Breast epithelium (tissue), 4 donors: ENCODE data around the gene POLR2L. TPM values are rescaled to one million over a fixed set of nuclear protein-coding genes. Genes with fewer than 3 reads are reported as not detected.
A peak's percentile ranks its signal among the peaks of the same experiment; 100 is the strongest.

ENCODE experiments used
- DNase-seq, 2 donors: peaks; one replicate each; pipeline ENCODE4 v3.0.0-alpha.2; 2019; ENCODE audit warnings: low spot score in 2 of 2
- H3K27ac ChIP-seq, 2 donors: fragments of 200-600 bp; sonication (generic) in 1 of 2; one replicate each; pipeline ENCODE4 v1.5.1; 2016 to 2019; ENCODE audit warnings: mild to moderate bottlenecking in 1 of 2
- H3K27me3 ChIP-seq, 2 donors: fragments of 200-600 bp; sonication (generic) in 1 of 2; one replicate each; pipeline versions ENCODE4 v1.5.1 to v1.6.0; 2017 to 2019; ENCODE audit warnings: control low read depth in 1 of 2, mild to moderate bottlenecking in 1 of 2
- H3K36me3 ChIP-seq: fragments of 200-600 bp; one replicate; pipeline ENCODE4 v1.5.1; 2019
- H3K4me1 ChIP-seq, 2 donors: fragments of 200-600 bp; sonication (generic); one replicate each; pipeline ENCODE4 v1.5.1; 2016 to 2019; ENCODE audit warnings: control low read depth in 1 of 2
- H3K4me3 ChIP-seq, 3 donors: fragments of 200-600 bp; sonication (generic); 1 replicate in 2 of 3; 2 replicates in 1 of 3; pipeline ENCODE4 v1.5.1; 2016 to 2019; ENCODE audit warnings: mild to moderate bottlenecking in 3 of 3, moderate library complexity in 2 of 3
- H3K9me3 ChIP-seq, 2 donors: fragments of 200-600 bp; sonication (generic) in 1 of 2; one replicate each; pipeline ENCODE4 v1.5.1; 2016 to 2019; ENCODE audit warnings: control low read depth in 1 of 2
- CTCF ChIP-seq, 3 donors: fragments of 450-650 bp; IDR thresholded peaks; one replicate each; pipeline ENCODE4 v1.5.1; 2016 to 2017; ENCODE audit warnings: antibody characterized with exemption in 3 of 3, mild to moderate bottlenecking in 3 of 3, moderate library complexity in 3 of 3
- POLR2A ChIP-seq: fragments of 450-650 bp; IDR thresholded peaks from one replicate; pipeline ENCODE4 v1.6.1; 2016; ENCODE audit warnings: antibody characterized with exemption, mild to moderate bottlenecking, moderate library complexity
- POLR2AphosphoS5 ChIP-seq, 3 donors: sonication (generic); formaldehyde crosslinking; IDR thresholded peaks; one replicate each; pipeline ENCODE4 v1.6.1; 2017; ENCODE audit warnings: antibody characterized with exemption in 3 of 3
- intact Hi-C: fragments of 100-400 bp; cut with DNase I; formaldehyde crosslinking; loops from one replicate; pipeline ENCODE4 v1.15.1; 2023; ENCODE audit warnings: low total_unique reads
- total RNA-seq, 3 donors: library from RNA; depleted of rRNA; stranded (reverse); fragments of >200 nt; gene quantifications; one replicate each; pipeline ENCODE4 v1.1.0, GENCODE V29; 2016

The POLR2L gene
- total RNA-seq, 3 donors from 2014 or later = 51.8 to 126 (median 96.7) TPM

- Histone ChIP-seq H3K4me1 (peaks cover 0 to 4% of the 10 kb centered on the region in 2 donors), H3K27ac (no peak overlapping the region), H3K9me3 (no peaks in the 10 kb centered on the region), H3K36me3 (no peaks in the 10 kb centered on the region), H3K27me3 (no peaks in the 10 kb centered on the region), H3K4me3 (no peak overlapping the region)
- TF ChIP-seq POLR2AphosphoS5 (IDR thresholded peaks at IDR 0.05) (no peak), POLR2A (no peak), CTCF (IDR thresholded peaks at IDR 0.05) (no peak)
- intact Hi-C loops = loop anchor here (10.0 kb wide), 1 partner anchor 122 kb away; no protein-coding TSS in a partner anchor
- DNase-seq = no peak
These were observed 20.9 kb upstream of the POLR2L start for GRCh38 chr11:863023-863909.

- no peak overlapping the region for H3K27ac ChIP-seq
These were observed 20.3 kb upstream of the POLR2L start for GRCh38 chr11:862696-863022.

DNA sequence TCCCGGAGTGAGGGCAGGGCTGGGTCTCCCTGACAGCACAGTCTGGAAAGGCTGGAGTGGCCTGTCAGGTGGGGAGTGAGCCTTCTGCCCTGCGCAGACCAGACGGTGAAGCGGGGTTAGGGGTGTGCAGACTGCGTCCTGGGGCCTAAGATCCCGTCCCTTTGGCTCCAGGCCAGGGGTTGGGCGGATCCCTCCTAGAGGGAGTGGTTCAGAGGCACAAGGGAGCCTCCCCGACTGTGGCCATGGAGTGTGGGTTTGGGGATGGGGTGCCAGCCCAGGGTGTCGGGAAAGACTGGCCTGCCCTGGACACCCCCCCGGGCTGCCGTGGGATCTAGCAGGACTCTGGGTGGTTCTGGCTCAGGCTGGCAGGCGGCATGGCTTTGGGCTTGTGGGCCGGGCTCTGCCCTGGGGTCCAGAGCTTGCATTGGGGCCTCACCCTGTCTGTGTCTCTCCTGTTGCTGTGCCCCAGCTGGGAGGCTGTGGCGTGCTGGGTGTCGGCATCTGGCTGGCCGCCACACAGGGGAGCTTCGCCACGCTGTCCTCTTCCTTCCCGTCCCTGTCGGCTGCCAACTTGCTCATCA, 19.8 kb upstream of the POLR2L start:
- intact Hi-C loops = loop anchor here (10.0 kb wide), 1 partner anchor 123 kb away; no protein-coding TSS in a partner anchor
- no peak overlapping the region for H3K27ac ChIP-seq
- no peaks in the 10 kb centered on the region for H3K27me3 ChIP-seq
- H3K9me3 ChIP-seq = no peaks in the 10 kb centered on the region
- no peak for DNase-seq
- H3K36me3 ChIP-seq = no peaks in the 10 kb centered on the region
- peaks cover 0 to 4% of the 10 kb centered on the region in 2 donors for H3K4me1 ChIP-seq
- H3K4me3 ChIP-seq = no peak overlapping the region
- no peak for TF ChIP-seq POLR2AphosphoS5 (IDR thresholded peaks at IDR 0.05)
- no peak for TF ChIP-seq POLR2A
- no peak for TF ChIP-seq CTCF (IDR thresholded peaks at IDR 0.05)

More at GRCh38 chr11:862696-863022, 20.3 kb upstream of the POLR2L start:
- no peak for TF ChIP-seq POLR2A
- no peak for TF ChIP-seq POLR2AphosphoS5 (IDR thresholded peaks at IDR 0.05)
- TF ChIP-seq CTCF (IDR thresholded peaks at IDR 0.05) = no peak
- no peak overlapping the region for H3K4me3 ChIP-seq
- H3K27me3 ChIP-seq = no peaks in the 10 kb centered on the region
- H3K9me3 ChIP-seq = no peaks in the 10 kb centered on the region
- no peaks in the 10 kb centered on the region for H3K36me3 ChIP-seq
- no peak for DNase-seq
- peaks cover 0 to 4% of the 10 kb centered on the region in 2 donors for H3K4me1 ChIP-seq
- intact Hi-C loops = loop anchor here (10.0 kb wide), 1 partner anchor 122 kb away; no protein-coding TSS in a partner anchor

DNA sequence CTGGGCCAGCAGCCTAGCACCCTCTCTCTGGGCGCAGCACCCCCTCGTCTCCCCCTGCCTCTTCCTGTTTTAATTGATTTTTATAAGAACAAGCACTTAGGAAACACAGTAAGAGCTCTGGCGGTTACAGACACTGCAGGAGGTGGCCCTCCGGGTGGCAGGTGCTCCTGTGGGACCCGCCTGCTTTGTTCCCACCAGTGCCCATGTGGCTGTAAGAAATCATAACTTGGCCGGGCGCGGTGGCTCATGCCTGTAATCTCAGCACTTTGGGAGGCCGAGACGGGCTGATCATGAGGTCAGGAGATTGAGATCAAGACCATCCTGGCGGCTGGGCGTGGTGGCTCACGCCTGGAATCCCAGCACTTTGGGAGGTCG, 18.8 kb upstream of the POLR2L start:
- no peaks in the 10 kb centered on the region for H3K27me3 ChIP-seq
- intact Hi-C loops = loop anchor here (10.0 kb wide), 1 partner anchor 124 kb away; no protein-coding TSS in a partner anchor
- H3K4me1 ChIP-seq = peaks cover 0 to 4% of the 10 kb centered on the region in 2 donors
- DNase-seq = no peak
- no peak overlapping the region for H3K27ac ChIP-seq
- H3K9me3 ChIP-seq = no peaks in the 10 kb centered on the region
- H3K36me3 ChIP-seq = no peaks in the 10 kb centered on the region
- no peak overlapping the region for H3K4me3 ChIP-seq
- no peak for TF ChIP-seq POLR2A

- no peak for DNase-seq
- intact Hi-C loops = loop anchor here (10.0 kb wide), 1 partner anchor 124 kb away; no protein-coding TSS in a partner anchor
- H3K27ac ChIP-seq = peak overlapping the region in 1 of 2 donors; percentile 55
- no peaks in the 10 kb centered on the region for H3K36me3 ChIP-seq
- H3K4me1 ChIP-seq = peaks cover 0 to 4% of the 10 kb centered on the region in 2 donors
- H3K9me3 ChIP-seq = no peaks in the 10 kb centered on the region
- no peak overlapping the region for H3K4me3 ChIP-seq
- H3K27me3 ChIP-seq = no peaks in the 10 kb centered on the region
- TF ChIP-seq POLR2AphosphoS5 (IDR thresholded peaks at IDR 0.05) = no peak
These were observed 18.1 kb upstream of the POLR2L start for GRCh38 chr11:860234-861104.
